H1 (cell line): ENCODE results near the gene KRT80. TPM values are rescaled to one million over a fixed set of nuclear protein-coding genes. Genes with fewer than 3 reads are reported as not detected.

Experiments used
- CTCF ChIA-PET: fragments of 300-600 bp; sonication (Branson Sonifier 250); formaldehyde crosslinking; loops from one replicate; lab custom pipeline; 2021; ENCODE audit not compliant: partially characterized antibody; lab: Charles Lee
- POLR2A ChIA-PET: fragments of 300-600 bp; sonication (Branson Sonifier 250); formaldehyde crosslinking; loops from one replicate; lab custom pipeline; 2021; ENCODE audit warnings: inconsistent platforms; ENCODE audit not compliant: partially characterized antibody; lab: Charles Lee
- DNase-seq, 2 experiments: peaks; one replicate each; pipeline versions ENCODE4 v3.0.0 to v3.0.0-alpha.2; 2010 to 2022; ENCODE audit warnings: low spot score in 2 of 2, low read depth in 1 of 2, mixed read lengths in 1 of 2
- FAIRE-seq: peaks from 2 replicates; lab custom pipeline; 2011; peaks lifted over from hg19 to GRCh38; lab: Jason Lieb, UNC
- H2AFZ ChIP-seq: 2 replicates; pipeline ENCODE4 v1.8.1; 2012; ENCODE audit warnings: low read length, inconsistent platforms
- H2AK5ac ChIP-seq: 2 replicates; pipeline ENCODE4 v1.6.1; 2013; ENCODE audit warnings: low read depth, low read length
- H2BK120ac ChIP-seq: replicated peaks from 2 replicates; pipeline ENCODE3; 2013; ENCODE audit warnings: low read depth, low read length, inconsistent platforms
- H2BK12ac ChIP-seq: 2 replicates; pipeline ENCODE4 v1.6.1; 2013; ENCODE audit warnings: low read depth, low read length
- H2BK15ac ChIP-seq: 2 replicates; pipeline ENCODE4 v1.6.1; 2013; ENCODE audit warnings: low read length
- H2BK20ac ChIP-seq: 2 replicates; pipeline ENCODE4 v1.6.1; 2013; ENCODE audit warnings: low read length
- H2BK5ac ChIP-seq: 2 replicates; pipeline ENCODE4 v1.6.1; 2013; ENCODE audit warnings: low read depth, low read length
- H3K14ac ChIP-seq: 2 replicates; pipeline ENCODE4 v1.6.1; 2013; ENCODE audit warnings: inconsistent platforms; ENCODE audit not compliant: insufficient read length
- H3K18ac ChIP-seq: 2 replicates; pipeline ENCODE4 v1.6.1; 2013; ENCODE audit warnings: low read length; ENCODE audit errors: extremely low read depth
- H3K23ac ChIP-seq: 2 replicates; pipeline ENCODE4 v1.6.1; 2013; ENCODE audit warnings: inconsistent platforms; ENCODE audit not compliant: insufficient read length
- H3K23me2 ChIP-seq: 2 replicates; pipeline ENCODE4 v1.6.1; 2013; ENCODE audit warnings: low read depth, low read length
- H3K27ac ChIP-seq: 2 replicates; pipeline ENCODE4 v1.6.1; 2011; ENCODE audit warnings: low read depth, low read length, inconsistent platforms
- H3K27me3 ChIP-seq, 4 experiments: replicated peaks in 1 of 4; 1 replicate in 1 of 4; 2 replicates in 3 of 4; pipeline versions ENCODE4 v1.6.1 to v1.8.1; 2011 to 2013; ENCODE audit warnings: low read length in 3 of 4, mild to moderate bottlenecking in 3 of 4, inconsistent platforms in 2 of 4, mixed read lengths in 2 of 4, moderate library complexity in 1 of 4; ENCODE audit not compliant: control insufficient read depth in 3 of 4, insufficient read depth in 3 of 4; ENCODE audit errors: extremely low read depth in 1 of 4
- H3K36me3 ChIP-seq, 4 experiments: 2 replicates each; pipeline versions ENCODE4 v1.6.1 to v1.8.1; 2011 to 2013; ENCODE audit warnings: mild to moderate bottlenecking in 4 of 4, low read length in 3 of 4, moderate library complexity in 2 of 4, control low read depth in 1 of 4, inconsistent platforms in 1 of 4; ENCODE audit not compliant: insufficient read depth in 4 of 4, control insufficient read depth in 2 of 4
- H3K4ac ChIP-seq: replicated peaks from 2 replicates; pipeline ENCODE3; 2013; ENCODE audit warnings: low read length, low read depth, mixed read lengths, inconsistent platforms; ENCODE audit not compliant: insufficient read length
- H3K4me1 ChIP-seq, 4 experiments: replicated peaks in 1 of 4; 1 replicate in 1 of 4; 2 replicates in 3 of 4; pipeline versions ENCODE4 v1.6.1 to v1.8.1; 2011 to 2013; ENCODE audit warnings: low read length in 3 of 4, inconsistent platforms in 2 of 4, mixed read lengths in 1 of 4; ENCODE audit not compliant: insufficient read depth in 4 of 4, control insufficient read depth in 3 of 4
- H3K4me2 ChIP-seq, 2 experiments: 2 replicates each; pipeline versions ENCODE4 v1.6.1 to v1.8.1; 2011 to 2013; ENCODE audit warnings: low read depth in 2 of 2, low read length in 2 of 2, control low read depth in 1 of 2, inconsistent platforms in 1 of 2, mild to moderate bottlenecking in 1 of 2; ENCODE audit not compliant: insufficient read depth in 1 of 2
- H3K4me3 ChIP-seq, 4 experiments: fragments of 200-600, 300-600 bp in 1 of 4; sonication (generic), shearing (Covaris generic), sonication (Bioruptor Twin) in 1 of 4; 2 replicates each; pipeline versions ENCODE4 v1.5.1 to v1.8.1; 2011 to 2016; ENCODE audit warnings: low read length in 4 of 4, low read depth in 3 of 4, control low read depth in 2 of 4, inconsistent platforms in 2 of 4, mild to moderate bottlenecking in 2 of 4, mixed read lengths in 1 of 4, moderate library complexity in 1 of 4; ENCODE audit not compliant: insufficient read depth in 2 of 4; ENCODE audit errors: extremely low read depth in 1 of 4
- H3K56ac ChIP-seq: replicated peaks from 2 replicates; pipeline ENCODE3; 2013; ENCODE audit warnings: low read depth, mild to moderate bottlenecking, mixed read lengths, low read length, inconsistent platforms; ENCODE audit not compliant: insufficient read length
- H3K79me1 ChIP-seq: 2 replicates; pipeline ENCODE4 v1.6.1; 2013; ENCODE audit warnings: low read depth, low read length, control low read depth
- H3K79me2 ChIP-seq, 2 experiments: 2 replicates each; pipeline versions ENCODE4 v1.6.1 to v1.8.1; 2012 to 2013; ENCODE audit warnings: low read length in 2 of 2, mild to moderate bottlenecking in 2 of 2, inconsistent platforms in 1 of 2; ENCODE audit not compliant: insufficient read depth in 2 of 2, control insufficient read depth in 1 of 2
- H3K9ac ChIP-seq, 4 experiments: replicated peaks in 1 of 4; 1 replicate in 1 of 4; 2 replicates in 3 of 4; pipeline versions ENCODE4 v1.6.1 to v1.8.1; 2011 to 2013; ENCODE audit warnings: low read depth in 3 of 4, low read length in 3 of 4, control low read depth in 2 of 4, mild to moderate bottlenecking in 2 of 4, moderate library complexity in 2 of 4, inconsistent platforms in 1 of 4; ENCODE audit errors: extremely low read depth in 1 of 4
- H3K9me3 ChIP-seq, 2 experiments: 2 replicates each; pipeline versions ENCODE4 v1.6.1 to v1.8.1; 2012 to 2013; ENCODE audit warnings: mild to moderate bottlenecking in 2 of 2, moderate library complexity in 2 of 2, control low read depth in 1 of 2, inconsistent platforms in 1 of 2, low read depth in 1 of 2, low read length in 1 of 2, mixed read lengths in 1 of 2; ENCODE audit not compliant: insufficient read depth in 2 of 2
- H4K20me1 ChIP-seq, 2 experiments: replicated peaks in 1 of 2; 2 replicates each; pipeline versions ENCODE3 to v1.8.1; 2011 to 2013; ENCODE audit warnings: inconsistent platforms in 2 of 2, low read length in 2 of 2, mild to moderate bottlenecking in 1 of 2; ENCODE audit not compliant: insufficient read depth in 2 of 2, control insufficient read depth in 1 of 2
- H4K5ac ChIP-seq: 2 replicates; pipeline ENCODE4 v1.6.1; 2013; ENCODE audit warnings: low read length, low read depth, mixed read lengths, inconsistent platforms; ENCODE audit not compliant: insufficient read length
- H4K8ac ChIP-seq: 2 replicates; pipeline ENCODE4 v1.8.0; 2013; ENCODE audit warnings: mild to moderate bottlenecking, moderate library complexity, low read length, inconsistent platforms; ENCODE audit not compliant: insufficient read depth; ENCODE audit errors: extremely low read depth
- H4K91ac ChIP-seq: replicated peaks from 2 replicates; pipeline ENCODE3; 2013; ENCODE audit warnings: low read length, mixed read lengths, inconsistent platforms; ENCODE audit not compliant: insufficient read length
- ASH2L ChIP-seq: fragments of 200-600, 300-600 bp; sonication (generic); IDR thresholded peaks from one replicate; pipeline ENCODE4 v1.7.1; 2017; ENCODE audit warnings: low read length
- CHD1 ChIP-seq: IDR thresholded peaks from 2 replicates; pipeline ENCODE4 v1.6.1; 2012; ENCODE audit warnings: low read depth, low read length, improper control_type of control experiment
- CREB1 ChIP-seq: IDR thresholded peaks from 2 replicates; pipeline ENCODE4 v1.6.1; 2012; ENCODE audit warnings: inconsistent platforms
- MAFK ChIP-seq: IDR thresholded peaks from 2 replicates; pipeline ENCODE4 v1.6.1; 2012; ENCODE audit warnings: low read depth, mild to moderate bottlenecking, improper control_type of control experiment, low read length
- POU5F1 ChIP-seq: IDR thresholded peaks from 2 replicates; pipeline ENCODE4 v1.6.1; 2011; ENCODE audit warnings: low read depth, mild to moderate bottlenecking, low read length, moderate library complexity
- TAF7 ChIP-seq: optimal IDR thresholded peaks from 2 replicates; pipeline ENCODE3; 2011; ENCODE audit warnings: low read depth, mild to moderate bottlenecking, inconsistent platforms, low read length, moderate library complexity, borderline replicate concordance
- YY1 ChIP-seq: IDR thresholded peaks from 2 replicates; pipeline ENCODE4 v1.6.1; 2011; ENCODE audit warnings: low read depth, mild to moderate bottlenecking, low read length
- ZNF274 ChIP-seq: IDR thresholded peaks from 2 replicates; pipeline ENCODE4 v1.7.0; 2012; ENCODE audit warnings: low read length, borderline replicate concordance; ENCODE audit errors: extremely low read depth
- WGBS, 2 experiments: shearing (Covaris generic) in 1 of 2; methylation state at CpG; one replicate each; pipeline versions ENCODE4 v1.1.6 to v1.1.7; 2013 to 2015; ENCODE audit warnings: low lambda C conversion rate in 2 of 2, mixed read lengths in 2 of 2, inconsistent platforms in 1 of 2, low coverage in 1 of 2, missing lambda C conversion rate in 1 of 2; ENCODE audit not compliant: insufficient replicate concordance in 2 of 2, insufficient coverage in 1 of 2, insufficient read length in 1 of 2; ENCODE audit errors: extremely low coverage in 1 of 2, missing lambda C conversion rate in 1 of 2; 5-methylcytosine and 5-hydroxymethylcytosine counted together
- polyA plus RNA-seq, 7 experiments: library from polyadenylated mRNA; depleted of rRNA in 3 of 7; stranded (reverse) in 5 of 7; unstranded in 2 of 7; fragments of >200 nt in 5 of 7; fragments of 200-250 nt in 2 of 7; gene quantifications; 1 replicate in 5 of 7; 2 replicates in 1 of 7; 4 replicates in 1 of 7; pipeline versions ENCODE4 v1.2.1 to v1.2.3, GENCODE V29; 2011 to 2013; ENCODE audit warnings: missing spikeins in 2 of 7, mixed read lengths in 2 of 7
- total RNA-seq: library from RNA; stranded (reverse); fragmentation: NEBNext Ultra II Directional; extraction: Animal tissue kit (Norgen Biotek cat#: 25700); gene quantifications from 2 replicates; pipeline ENCODE4 v1.2.1, GENCODE V29; 2021
- TF ChIP-seq, protein P1 (sequence below), 3 experiments: IDR thresholded peaks; 1 replicate in 2 of 3; 2 replicates in 1 of 3; pipeline versions ENCODE4 v1.5.1 to v1.6.1; 2011; ENCODE audit warnings: low read length in 3 of 3, mild to moderate bottlenecking in 3 of 3, inconsistent platforms in 2 of 3, low read depth in 1 of 3, moderate library complexity in 1 of 3; ENCODE audit not compliant: insufficient read depth in 1 of 3; ENCODE audit errors: control extremely low read depth in 1 of 3
- TF ChIP-seq, protein P2 (sequence below): IDR thresholded peaks from 2 replicates; pipeline ENCODE4 v1.6.1; 2012; ENCODE audit warnings: low read length, inconsistent platforms

KRT80 gene
- total and polyA plus RNA-seq, 2 of the 8 experiments (the other 6 are each of a cell fraction or from before 2014, with no cell fraction given) = 0.05 TPM; not detected in 1

DNA sequence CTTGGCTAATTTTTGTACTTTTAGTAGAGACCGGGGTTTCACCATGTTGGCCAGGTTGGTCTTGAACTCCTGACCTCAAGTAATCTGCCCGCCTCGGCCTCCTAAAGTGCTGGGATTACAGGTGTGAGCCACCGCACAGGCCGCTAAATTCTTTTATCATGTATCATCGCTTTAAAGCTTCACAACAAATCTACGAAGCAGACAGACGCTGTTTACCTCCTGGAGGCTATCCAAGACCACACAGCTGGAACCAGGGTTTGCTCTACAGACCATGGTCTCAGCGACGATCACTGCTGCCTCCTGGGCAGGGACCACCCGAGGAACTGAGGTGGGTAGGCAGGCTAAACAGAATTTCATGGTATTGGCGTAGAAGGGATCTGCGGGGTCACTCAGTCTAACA is 27.2 kb downstream of the KRT80 start:
- H3K14ac ChIP-seq = no peak overlapping the region
- POLR2A ChIA-PET = no interaction called here
- H2BK5ac ChIP-seq = no peak overlapping the region
- DNase-seq = no peak
- 0 out of 2 replicates have a peak overlapping the region, but pooled peaks have one; percentile 1 for H3K18ac ChIP-seq
- no peak overlapping the region for H3K4ac ChIP-seq
- H3K79me1 ChIP-seq = no peaks in the 10 kb centered on the region
- H3K9ac ChIP-seq = no peak overlapping the region
- H2BK20ac ChIP-seq = peak overlapping the region; percentile 9; the same call in 1 of the 2 replicates
- no peak overlapping the region for H2AFZ ChIP-seq
- no peak overlapping the region for H3K56ac ChIP-seq
- H2AK5ac ChIP-seq = no peak overlapping the region
- H3K4me3 ChIP-seq = no peak overlapping the region
- H4K8ac ChIP-seq = no peak overlapping the region
- H3K27ac ChIP-seq = no peak overlapping the region
- H2BK120ac ChIP-seq = no peak overlapping the region
- CTCF ChIA-PET = interaction anchor here (1.3 to 1.6 kb wide), 2 partner anchors 8 to 107 kb away, joined by 6 read pairs; no protein-coding TSS in a partner anchor
- H2BK15ac ChIP-seq = peak overlapping the region; percentile 48; the same call in 1 of the 2 replicates
- no peak overlapping the region for H3K23ac ChIP-seq
- FAIRE-seq = no peak
- no peak overlapping the region for H3K4me2 ChIP-seq
- H2BK12ac ChIP-seq = no peak overlapping the region
- peaks cover 0 to 3% (median 2%) of the 10 kb centered on the region in 4 experiments; a peak in 3 of 7 replicates for H3K4me1 ChIP-seq
- H4K91ac ChIP-seq = no peak overlapping the region
- H3K23me2 ChIP-seq = no peaks in the 10 kb centered on the region
- no peaks in the 10 kb centered on the region for H3K9me3 ChIP-seq
- H3K27me3 ChIP-seq = no peaks in the 10 kb centered on the region
- WGBS, 2 experiments = 91% methylated on average over 13 of the region's 13 CpGs; no CpG with 5 or more reads in 1 of the 2 experiments
- no peaks in the 10 kb centered on the region for H4K20me1 ChIP-seq
- no peaks in the 10 kb centered on the region for H3K36me3 ChIP-seq
- H4K5ac ChIP-seq = no peak overlapping the region
- H3K79me2 ChIP-seq = no peaks in the 10 kb centered on the region
- TF ChIP-seq, protein P1, sequence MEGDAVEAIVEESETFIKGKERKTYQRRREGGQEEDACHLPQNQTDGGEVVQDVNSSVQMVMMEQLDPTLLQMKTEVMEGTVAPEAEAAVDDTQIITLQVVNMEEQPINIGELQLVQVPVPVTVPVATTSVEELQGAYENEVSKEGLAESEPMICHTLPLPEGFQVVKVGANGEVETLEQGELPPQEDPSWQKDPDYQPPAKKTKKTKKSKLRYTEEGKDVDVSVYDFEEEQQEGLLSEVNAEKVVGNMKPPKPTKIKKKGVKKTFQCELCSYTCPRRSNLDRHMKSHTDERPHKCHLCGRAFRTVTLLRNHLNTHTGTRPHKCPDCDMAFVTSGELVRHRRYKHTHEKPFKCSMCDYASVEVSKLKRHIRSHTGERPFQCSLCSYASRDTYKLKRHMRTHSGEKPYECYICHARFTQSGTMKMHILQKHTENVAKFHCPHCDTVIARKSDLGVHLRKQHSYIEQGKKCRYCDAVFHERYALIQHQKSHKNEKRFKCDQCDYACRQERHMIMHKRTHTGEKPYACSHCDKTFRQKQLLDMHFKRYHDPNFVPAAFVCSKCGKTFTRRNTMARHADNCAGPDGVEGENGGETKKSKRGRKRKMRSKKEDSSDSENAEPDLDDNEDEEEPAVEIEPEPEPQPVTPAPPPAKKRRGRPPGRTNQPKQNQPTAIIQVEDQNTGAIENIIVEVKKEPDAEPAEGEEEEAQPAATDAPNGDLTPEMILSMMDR (IDR thresholded peaks at IDR 0.05; ENCODE audit: control extremely low read depth in 1 of 3, insufficient read depth in 1 of 3, low read depth in 1 of 3, low read length in 3 of 3) = no peak
- TF ChIP-seq, protein P2, sequence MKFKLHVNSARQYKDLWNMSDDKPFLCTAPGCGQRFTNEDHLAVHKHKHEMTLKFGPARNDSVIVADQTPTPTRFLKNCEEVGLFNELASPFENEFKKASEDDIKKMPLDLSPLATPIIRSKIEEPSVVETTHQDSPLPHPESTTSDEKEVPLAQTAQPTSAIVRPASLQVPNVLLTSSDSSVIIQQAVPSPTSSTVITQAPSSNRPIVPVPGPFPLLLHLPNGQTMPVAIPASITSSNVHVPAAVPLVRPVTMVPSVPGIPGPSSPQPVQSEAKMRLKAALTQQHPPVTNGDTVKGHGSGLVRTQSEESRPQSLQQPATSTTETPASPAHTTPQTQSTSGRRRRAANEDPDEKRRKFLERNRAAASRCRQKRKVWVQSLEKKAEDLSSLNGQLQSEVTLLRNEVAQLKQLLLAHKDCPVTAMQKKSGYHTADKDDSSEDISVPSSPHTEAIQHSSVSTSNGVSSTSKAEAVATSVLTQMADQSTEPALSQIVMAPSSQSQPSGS = no peak
- TF ChIP-seq CHD1 = no peak
- no peak for TF ChIP-seq POU5F1
- no peak for TF ChIP-seq ASH2L
- no peak for TF ChIP-seq ZNF274
- TF ChIP-seq MAFK = no peak
- TF ChIP-seq TAF7 = no peak
- TF ChIP-seq CREB1 = no peak
- TF ChIP-seq YY1 = no peak
